GM19467 (cell line): ENCODE measurements around the gene EXOC6B.

ENCODE experiments used
- ATAC-seq: cut with Tn5 transposase; IDR thresholded peaks from one replicate; pipeline ENCODE4 v1.9.1; 2021; ENCODE audit warnings: mild to moderate bottlenecking, moderate library complexity; ENCODE audit not compliant: unreplicated experiment

Gene EXOC6B

GRCh38 chr2:72793798-72794440 lies 31.9 kb downstream of the EXOC6B start:
- ATAC-seq = no peak

GRCh38 chr2:72789241-72789640 lies 36.6 kb downstream of the EXOC6B start:
- ATAC-seq = no peak

GRCh38 chr2:72788756-72789155 lies 37.1 kb downstream of the EXOC6B start:
- no peak for ATAC-seq

GRCh38 chr2:72785517-72785916 lies 40.3 kb downstream of the EXOC6B start:
- no peak for ATAC-seq

GRCh38 chr2:72782520-72782919 lies 43.3 kb downstream of the EXOC6B start:
- no peak for ATAC-seq

- no peak for ATAC-seq
These were observed 44.4 kb downstream of the EXOC6B start for GRCh38 chr2:72781480-72781879.

- no peak for ATAC-seq
These were observed 45.4 kb downstream of the EXOC6B start for GRCh38 chr2:72780477-72780876.

GRCh38 chr2:72779495-72779894 lies 46.3 kb downstream of the EXOC6B start:
- ATAC-seq = no peak

- ATAC-seq = no peak
These were observed 47.4 kb downstream of the EXOC6B start for GRCh38 chr2:72778410-72778809.

- ATAC-seq = no peak
These were observed 54.9 kb downstream of the EXOC6B start for GRCh38 chr2:72770879-72771461.

GRCh38 chr2:72765997-72766609 lies 59.7 kb downstream of the EXOC6B start:
- ATAC-seq = no peak

GRCh38 chr2:72762276-72762675 lies 63.6 kb downstream of the EXOC6B start:
- no peak for ATAC-seq

GRCh38 chr2:72759755-72760154 lies 66.1 kb downstream of the EXOC6B start:
- ATAC-seq = no peak

- no peak for ATAC-seq
These were observed 68.6 kb downstream of the EXOC6B start for GRCh38 chr2:72757177-72757775.

GRCh38 chr2:72755647-72756423 lies 70.0 kb downstream of the EXOC6B start:
- ATAC-seq = no peak

- no peak for ATAC-seq
These were observed 71.1 kb downstream of the EXOC6B start for GRCh38 chr2:72754628-72755320.

GRCh38 chr2:72750977-72751639 lies 74.7 kb downstream of the EXOC6B start:
- ATAC-seq = no peak

- ATAC-seq = no peak
These were observed 75.4 kb downstream of the EXOC6B start for GRCh38 chr2:72750466-72750865.

- no peak for ATAC-seq
These were observed 78.5 kb downstream of the EXOC6B start for GRCh38 chr2:72747344-72747743.

GRCh38 chr2:72745679-72746368 lies 80.0 kb downstream of the EXOC6B start:
- ATAC-seq = no peak
